ENCODE results near the gene XRCC1.

DNA sequence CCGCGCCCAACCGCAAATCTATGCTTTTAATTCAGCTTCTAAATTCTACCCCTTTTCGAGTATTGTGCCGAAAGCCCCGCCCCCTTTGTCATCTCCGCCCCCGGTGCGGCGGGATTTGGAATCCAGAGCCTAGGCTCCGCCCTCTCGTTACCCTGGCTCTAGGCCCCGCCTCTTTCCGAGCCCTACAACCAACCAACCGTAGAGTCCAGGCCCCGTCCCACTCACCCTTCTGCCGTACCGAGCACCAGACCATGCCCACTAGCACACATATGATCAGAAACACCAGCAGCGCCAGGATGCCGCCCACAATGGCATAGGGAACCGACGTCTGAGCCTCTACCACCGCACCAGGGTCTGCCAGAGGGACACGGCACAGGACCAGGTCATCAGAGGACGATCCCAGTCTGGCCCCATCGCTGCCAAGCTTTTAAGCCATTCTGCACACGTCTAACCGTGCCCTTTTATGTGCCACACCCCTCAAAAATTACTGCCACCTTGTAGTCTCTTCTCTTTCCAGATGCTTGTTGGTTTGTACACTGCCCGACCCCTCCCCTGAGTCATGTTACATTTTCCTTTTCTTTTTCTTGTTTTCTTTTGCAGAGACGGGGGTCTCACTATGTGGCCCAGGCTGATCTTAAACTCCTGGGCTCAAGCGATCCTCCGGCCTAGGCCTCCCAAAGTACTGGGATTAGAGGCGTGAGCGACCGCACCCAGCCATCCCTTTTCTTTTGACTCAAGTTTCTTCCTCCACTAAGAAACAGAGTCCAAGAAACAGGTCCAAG, 48.8 kb upstream of the XRCC1 start:
- TF ChIP-seq, protein P1, sequence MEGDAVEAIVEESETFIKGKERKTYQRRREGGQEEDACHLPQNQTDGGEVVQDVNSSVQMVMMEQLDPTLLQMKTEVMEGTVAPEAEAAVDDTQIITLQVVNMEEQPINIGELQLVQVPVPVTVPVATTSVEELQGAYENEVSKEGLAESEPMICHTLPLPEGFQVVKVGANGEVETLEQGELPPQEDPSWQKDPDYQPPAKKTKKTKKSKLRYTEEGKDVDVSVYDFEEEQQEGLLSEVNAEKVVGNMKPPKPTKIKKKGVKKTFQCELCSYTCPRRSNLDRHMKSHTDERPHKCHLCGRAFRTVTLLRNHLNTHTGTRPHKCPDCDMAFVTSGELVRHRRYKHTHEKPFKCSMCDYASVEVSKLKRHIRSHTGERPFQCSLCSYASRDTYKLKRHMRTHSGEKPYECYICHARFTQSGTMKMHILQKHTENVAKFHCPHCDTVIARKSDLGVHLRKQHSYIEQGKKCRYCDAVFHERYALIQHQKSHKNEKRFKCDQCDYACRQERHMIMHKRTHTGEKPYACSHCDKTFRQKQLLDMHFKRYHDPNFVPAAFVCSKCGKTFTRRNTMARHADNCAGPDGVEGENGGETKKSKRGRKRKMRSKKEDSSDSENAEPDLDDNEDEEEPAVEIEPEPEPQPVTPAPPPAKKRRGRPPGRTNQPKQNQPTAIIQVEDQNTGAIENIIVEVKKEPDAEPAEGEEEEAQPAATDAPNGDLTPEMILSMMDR (IDR thresholded peaks at IDR 0.05; ENCODE audit: insufficient read depth, low read depth, low read length): no peak
- TF ChIP-seq EZH2 (IDR thresholded peaks at IDR 0.05; ENCODE audit: insufficient read depth, low read length): no peak
